ENCODE data around the gene ZC3H14. TPM values are rescaled to one million over a fixed set of nuclear protein-coding genes. Genes with fewer than 3 reads are reported as not detected.

ZC3H14 gene
- total RNA-seq, 1 donor from 2014 or later, result 62.2 TPM

GRCh38 chr14:88631091-88631490 lies 68.3 kb downstream of the ZC3H14 start:
- Histone ChIP-seq H3K4me1 (no peaks in the 10 kb centered on the region), H3K9me3 (no peaks in the 10 kb centered on the region), H3K27ac (no peak overlapping the region), H3K27me3 (no peaks in the 10 kb centered on the region), H3K4me3 (no peak overlapping the region), H3K36me3 (no peaks in the 10 kb centered on the region)
- no peak for TF ChIP-seq CTCF (IDR thresholded peaks at IDR 0.05)
- intact Hi-C loops (cut with DNase I), result no loop called here
- DNase-seq (ENCODE audit: low spot score in 2 of 2), result no peak

- Histone ChIP-seq H3K36me3 (no peaks in the 10 kb centered on the region), H3K27me3 (no peaks in the 10 kb centered on the region), H3K4me1 (no peaks in the 10 kb centered on the region), H3K4me3 (no peak overlapping the region), H3K9me3 (no peaks in the 10 kb centered on the region), H3K27ac (no peak overlapping the region)
- DNase-seq (ENCODE audit: low spot score in 2 of 2), result no peak
- no peak for TF ChIP-seq CTCF (IDR thresholded peaks at IDR 0.05)
- intact Hi-C loops (cut with DNase I), result no loop called here
Measured at GRCh38 chr14:88632512-88632911, 69.7 kb downstream of the ZC3H14 start.

GRCh38 chr14:88639221-88639620 lies 76.4 kb downstream of the ZC3H14 start:
- H3K9me3 ChIP-seq, result no peaks in the 10 kb centered on the region
- no peaks in the 10 kb centered on the region for H3K27me3 ChIP-seq
- no peak overlapping the region for H3K4me3 ChIP-seq
- no peak for DNase-seq (ENCODE audit: low spot score in 2 of 2)
- no peaks in the 10 kb centered on the region for H3K36me3 ChIP-seq
- TF ChIP-seq CTCF (IDR thresholded peaks at IDR 0.05), result no peak
- intact Hi-C loops (cut with DNase I), result no loop called here
- no peak overlapping the region for H3K27ac ChIP-seq
- no peaks in the 10 kb centered on the region for H3K4me1 ChIP-seq

- H3K36me3 ChIP-seq, result no peaks in the 10 kb centered on the region
- no peak for DNase-seq (ENCODE audit: low spot score in 2 of 2)
- no peak overlapping the region for H3K4me3 ChIP-seq
- intact Hi-C loops (cut with DNase I), result no loop called here
- no peaks in the 10 kb centered on the region for H3K27me3 ChIP-seq
- H3K9me3 ChIP-seq, result no peaks in the 10 kb centered on the region
- no peak overlapping the region for H3K27ac ChIP-seq
- H3K4me1 ChIP-seq, result no peaks in the 10 kb centered on the region
- TF ChIP-seq CTCF (IDR thresholded peaks at IDR 0.05), result no peak
Measured at GRCh38 chr14:88660056-88660455, 97.2 kb downstream of the ZC3H14 start.

GRCh38 chr14:88667555-88668273 lies 104.9 kb downstream of the ZC3H14 start:
- DNase-seq (ENCODE audit: low spot score in 2 of 2), result peak in 1 of 2 donors; percentile 67
- intact Hi-C loops (cut with DNase I), result loop anchor here (1.0 kb wide), 1 partner anchor 201 kb away; no protein-coding TSS in a partner anchor
- Histone ChIP-seq H3K27ac (peak overlapping the region; percentile 1 to 5), H3K36me3 (no peaks in the 10 kb centered on the region), H3K4me1 (no peaks in the 10 kb centered on the region), H3K27me3 (no peaks in the 10 kb centered on the region), H3K9me3 (no peaks in the 10 kb centered on the region), H3K4me3 (no peak overlapping the region)
- TF ChIP-seq CTCF (IDR thresholded peaks at IDR 0.05), result peak; percentile 56 to 82 (median 78)
